ENCODE data around the gene CD200. TPM values are rescaled to one million over a fixed set of nuclear protein-coding genes. Genes with fewer than 3 reads are reported as not detected.
A peak's percentile ranks its signal among the peaks of the same experiment; 100 is the strongest.

The CD200 gene, protein sequence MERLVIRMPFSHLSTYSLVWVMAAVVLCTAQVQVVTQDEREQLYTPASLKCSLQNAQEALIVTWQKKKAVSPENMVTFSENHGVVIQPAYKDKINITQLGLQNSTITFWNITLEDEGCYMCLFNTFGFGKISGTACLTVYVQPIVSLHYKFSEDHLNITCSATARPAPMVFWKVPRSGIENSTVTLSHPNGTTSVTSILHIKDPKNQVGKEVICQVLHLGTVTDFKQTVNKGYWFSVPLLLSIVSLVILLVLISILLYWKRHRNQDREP
- polyA plus RNA-seq (2013, experiment 1 of 2) = 0.26 TPM
- 0.23 TPM for polyA plus RNA-seq (2013, experiment 2 of 2)

DNA sequence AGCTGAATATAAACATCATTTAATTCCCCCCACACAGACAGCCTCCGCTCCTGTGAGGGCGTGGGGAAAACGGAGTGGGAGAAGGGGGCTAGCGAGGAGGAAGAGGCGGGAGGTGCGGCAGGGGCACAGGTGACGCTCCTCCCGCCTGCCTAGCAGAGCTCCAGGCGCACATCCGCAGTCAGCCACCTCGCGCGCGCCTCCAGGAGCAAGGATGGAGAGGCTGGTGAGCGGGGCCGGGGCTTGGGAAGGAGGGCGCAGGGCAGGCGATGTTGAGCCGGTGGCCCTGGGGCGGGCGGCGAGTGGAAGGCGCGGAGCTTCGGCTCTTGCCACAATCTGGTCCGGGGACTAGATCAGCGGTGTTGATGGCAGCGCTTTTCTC lies at the start of gene CD200:
TSS of gene CD200 (plus strand) at position 155 of the 379 bp plus-strand sequence. CDS start at position 212, 57 bp downstream.
- H2AK5ac ChIP-seq (ENCODE audit: low read length, severe bottlenecking) = no peak within 1 kb of the TSS
- no peak within 1 kb of the TSS for H3K14ac ChIP-seq (ENCODE audit: low read length in 2 of 2)
- H4K91ac ChIP-seq (ENCODE audit: low read length) = no peak within 1 kb of the TSS
- 1% methylated on average over 28 of the region's 28 CpGs for WGBS
- H3K9ac ChIP-seq (ENCODE audit: low read length) = peak within 1 kb of the TSS; percentile 71
- H2BK5ac ChIP-seq (ENCODE audit: low read depth, low read length, poor library complexity, severe bottlenecking) = no peak within 1 kb of the TSS
- H2BK12ac ChIP-seq (ENCODE audit: low read length in 2 of 2) = no peak within 1 kb of the TSS
- no peaks in the 10 kb centered on the region for H3K9me3 ChIP-seq (ENCODE audit: control insufficient read depth, low read length)
- peaks cover 0 to 5% of the 10 kb centered on the region in 2 experiments for H3K27me3 ChIP-seq (ENCODE audit: control insufficient read depth in 1 of 2, insufficient read depth in 1 of 2, low read length in 2 of 2)
- DNase-seq = peak; percentile 32
- peaks cover 4% of the 10 kb centered on the region for H3K79me1 ChIP-seq (replicated peaks; ENCODE audit: low read length, poor library complexity, severe bottlenecking)
- H4K8ac ChIP-seq (ENCODE audit: low read length) = no peak within 1 kb of the TSS
- peak within 1 kb of the TSS; percentile 98 for H3K4me2 ChIP-seq (ENCODE audit: low read length, poor library complexity, severe bottlenecking)
- peak within 1 kb of the TSS; percentile 52 for H2BK15ac ChIP-seq (ENCODE audit: low read depth, poor library complexity, severe bottlenecking)
- H3K36me3 ChIP-seq (ENCODE audit: control insufficient read depth in 1 of 2, insufficient read depth in 2 of 2, low read depth in 1 of 2, low read length in 2 of 2) = no peaks in the 10 kb centered on the region
- no peak within 1 kb of the TSS for H2BK120ac ChIP-seq (ENCODE audit: low read depth, low read length)
- no peak within 1 kb of the TSS for H3K4ac ChIP-seq (ENCODE audit: low read depth in 1 of 2, low read length in 2 of 2)
- H3K4me3 ChIP-seq (ENCODE audit: insufficient read depth in 1 of 2, low read depth in 1 of 2, low read length in 2 of 2) = peak within 1 kb of the TSS; percentile 71 to 80
- peaks cover 1% of the 10 kb centered on the region for H3K4me1 ChIP-seq (ENCODE audit: control insufficient read depth, insufficient read depth, low read depth, low read length)
- no peak within 1 kb of the TSS for H3K18ac ChIP-seq (ENCODE audit: low read depth in 1 of 2, low read length in 2 of 2)
- peak within 1 kb of the TSS; percentile 91 for H2AFZ ChIP-seq (ENCODE audit: low read depth, low read length)
- H3K27ac ChIP-seq (ENCODE audit: low read length, poor library complexity, severe bottlenecking) = peak within 1 kb of the TSS; percentile 67
- no peak within 1 kb of the TSS for H3K23ac ChIP-seq (ENCODE audit: low read length in 2 of 2)

DNA sequence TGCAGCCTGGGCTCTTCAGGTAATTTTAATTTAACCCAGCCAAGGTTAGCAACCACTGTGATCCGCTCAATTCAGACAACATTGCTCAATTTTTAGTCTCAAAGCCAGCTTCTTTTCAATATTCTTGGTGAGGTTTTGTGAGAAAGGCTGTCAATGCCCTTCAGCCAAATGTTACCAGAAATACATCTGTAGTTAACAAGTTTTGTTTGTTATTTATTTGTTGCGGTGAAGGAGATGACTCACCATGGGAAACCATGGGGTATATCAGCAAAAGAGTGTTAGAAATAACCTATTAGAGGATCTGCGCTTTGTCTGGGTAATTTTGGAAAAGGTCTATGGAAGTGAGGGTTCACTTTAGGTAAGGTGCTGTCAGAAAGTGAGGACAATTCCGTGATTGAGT lies 43.9 kb upstream of the CD200 start:
- WGBS = 84% methylated on average over 3 of the region's 4 CpGs
- Histone ChIP-seq H2BK120ac (ENCODE audit: low read depth, low read length) (no peak overlapping the region), H3K23ac (ENCODE audit: low read length in 2 of 2) (no peak overlapping the region)

DNA sequence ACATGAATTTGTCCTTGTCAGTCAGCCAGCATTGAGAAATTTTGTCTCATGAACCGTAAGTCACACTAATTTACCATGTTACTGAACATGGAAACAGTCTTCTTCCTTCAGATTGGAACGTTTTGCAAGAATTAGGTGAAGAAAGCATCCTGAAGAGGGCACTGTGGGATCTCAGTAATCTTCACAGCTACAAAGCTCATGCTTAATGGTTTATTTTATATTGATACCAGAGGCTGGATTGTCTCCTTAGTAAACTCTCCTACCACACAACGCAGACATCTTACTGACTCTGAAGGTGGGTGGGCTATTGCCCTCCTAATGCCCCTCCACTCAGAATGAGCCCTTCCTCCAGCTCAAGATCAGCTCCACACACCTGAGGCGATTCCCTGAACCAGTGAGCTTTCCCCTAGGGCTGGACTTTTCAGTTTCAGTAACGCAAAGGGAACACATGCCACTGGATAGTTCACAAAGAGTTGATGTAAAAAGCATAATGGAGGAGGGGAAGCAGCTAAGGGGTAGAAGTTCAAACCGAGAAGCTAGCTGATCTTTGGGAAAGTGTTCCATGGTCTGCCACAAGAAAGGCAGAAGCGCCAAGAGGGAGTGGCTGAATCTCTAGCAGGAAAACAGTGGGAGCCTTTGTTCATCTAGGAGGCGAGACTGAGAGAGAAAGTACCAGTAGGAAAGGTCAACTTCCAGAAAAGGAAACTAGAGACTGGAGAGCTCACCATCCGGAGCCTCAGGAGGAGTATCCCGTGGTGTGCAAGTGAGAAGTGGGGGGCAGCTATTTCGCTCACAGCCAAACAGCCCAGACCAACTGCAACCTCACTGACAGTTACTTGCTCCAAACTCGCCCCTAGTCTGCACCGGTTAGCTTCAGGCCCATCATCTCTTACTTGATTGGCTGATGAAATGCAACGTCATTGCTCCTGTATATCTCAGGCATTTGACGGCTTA lies 39.3 kb upstream of the CD200 start, which contains the start of gene SLC9C1:
TSS of gene SLC9C1 (minus strand) at position 849 of the 954 bp plus-strand sequence. CDS start 7,425 bp downstream, outside the sequence.
- Histone ChIP-seq H2BK15ac (ENCODE audit: low read depth, poor library complexity, severe bottlenecking) (peak within 1 kb of the TSS; percentile 57), H3K4ac (ENCODE audit: low read depth in 1 of 2, low read length in 2 of 2) (no peak within 1 kb of the TSS), H2AK5ac (ENCODE audit: low read length, severe bottlenecking) (no peak within 1 kb of the TSS), H3K9ac (ENCODE audit: low read length) (peak within 1 kb of the TSS; percentile 81), H3K23ac (ENCODE audit: low read length in 2 of 2) (no peak within 1 kb of the TSS), H2BK120ac (ENCODE audit: low read depth, low read length) (no peak within 1 kb of the TSS), H2AFZ (ENCODE audit: low read depth, low read length) (peak within 1 kb of the TSS; percentile 31), H3K4me1 (ENCODE audit: control insufficient read depth, insufficient read depth, low read depth, low read length) (peaks cover 2% of the 10 kb centered on the region), H3K27ac (ENCODE audit: low read length, poor library complexity, severe bottlenecking) (no peak within 1 kb of the TSS), H3K27me3 (ENCODE audit: control insufficient read depth in 1 of 2, insufficient read depth in 1 of 2, low read length in 2 of 2) (no peaks in the 10 kb centered on the region), H4K91ac (ENCODE audit: low read length) (no peak within 1 kb of the TSS), H3K9me3 (ENCODE audit: control insufficient read depth, low read length) (no peaks in the 10 kb centered on the region), H2BK5ac (ENCODE audit: low read depth, low read length, poor library complexity, severe bottlenecking) (no peak within 1 kb of the TSS), H4K8ac (ENCODE audit: low read length) (peak within 1 kb of the TSS; percentile 47), H3K18ac (ENCODE audit: low read depth in 1 of 2, low read length in 2 of 2) (no peak within 1 kb of the TSS), H3K14ac (ENCODE audit: low read length in 2 of 2) (peak within 1 kb of the TSS in 1 of 2 experiments; percentile 46), H3K36me3 (ENCODE audit: control insufficient read depth in 1 of 2, insufficient read depth in 2 of 2, low read depth in 1 of 2, low read length in 2 of 2) (no peaks in the 10 kb centered on the region), H2BK12ac (ENCODE audit: low read length in 2 of 2) (no peak within 1 kb of the TSS), H3K4me2 (ENCODE audit: low read length, poor library complexity, severe bottlenecking) (peak within 1 kb of the TSS; percentile 74), H3K4me3 (ENCODE audit: insufficient read depth in 1 of 2, low read depth in 1 of 2, low read length in 2 of 2) (peak within 1 kb of the TSS; percentile 37 to 77), H3K79me1 (replicated peaks; ENCODE audit: low read length, poor library complexity, severe bottlenecking) (no peaks in the 10 kb centered on the region)
- WGBS = 66% methylated on average over 13 of the region's 15 CpGs
- DNase-seq = peak; percentile 77

More for the DNA sequence above, 43.9 kb upstream of the CD200 start:
- Histone ChIP-seq H3K4me2 (ENCODE audit: low read length, poor library complexity, severe bottlenecking) (no peak overlapping the region), H3K27ac (ENCODE audit: low read length, poor library complexity, severe bottlenecking) (no peak overlapping the region), H3K4ac (ENCODE audit: low read depth in 1 of 2, low read length in 2 of 2) (no peak overlapping the region), H3K36me3 (ENCODE audit: control insufficient read depth in 1 of 2, insufficient read depth in 2 of 2, low read depth in 1 of 2, low read length in 2 of 2) (no peaks in the 10 kb centered on the region), H3K27me3 (ENCODE audit: control insufficient read depth in 1 of 2, insufficient read depth in 1 of 2, low read length in 2 of 2) (no peaks in the 10 kb centered on the region), H2BK5ac (ENCODE audit: low read depth, low read length, poor library complexity, severe bottlenecking) (no peak overlapping the region), H2BK12ac (ENCODE audit: low read length in 2 of 2) (no peak overlapping the region), H3K4me1 (ENCODE audit: control insufficient read depth, insufficient read depth, low read depth, low read length) (peaks cover 2% of the 10 kb centered on the region), H3K9ac (ENCODE audit: low read length) (no peak overlapping the region), H3K18ac (ENCODE audit: low read depth in 1 of 2, low read length in 2 of 2) (no peak overlapping the region), H3K9me3 (ENCODE audit: control insufficient read depth, low read length) (no peaks in the 10 kb centered on the region), H3K4me3 (ENCODE audit: insufficient read depth in 1 of 2, low read depth in 1 of 2, low read length in 2 of 2) (no peak overlapping the region), H4K8ac (ENCODE audit: low read length) (no peak overlapping the region), H4K91ac (ENCODE audit: low read length) (no peak overlapping the region), H2AK5ac (ENCODE audit: low read length, severe bottlenecking) (no peak overlapping the region), H2AFZ (ENCODE audit: low read depth, low read length) (no peak overlapping the region), H2BK15ac (ENCODE audit: low read depth, poor library complexity, severe bottlenecking) (no peak overlapping the region), H3K79me1 (replicated peaks; ENCODE audit: low read length, poor library complexity, severe bottlenecking) (no peaks in the 10 kb centered on the region), H3K14ac (ENCODE audit: low read length in 2 of 2) (no peak overlapping the region)
- DNase-seq = no peak

DNA sequence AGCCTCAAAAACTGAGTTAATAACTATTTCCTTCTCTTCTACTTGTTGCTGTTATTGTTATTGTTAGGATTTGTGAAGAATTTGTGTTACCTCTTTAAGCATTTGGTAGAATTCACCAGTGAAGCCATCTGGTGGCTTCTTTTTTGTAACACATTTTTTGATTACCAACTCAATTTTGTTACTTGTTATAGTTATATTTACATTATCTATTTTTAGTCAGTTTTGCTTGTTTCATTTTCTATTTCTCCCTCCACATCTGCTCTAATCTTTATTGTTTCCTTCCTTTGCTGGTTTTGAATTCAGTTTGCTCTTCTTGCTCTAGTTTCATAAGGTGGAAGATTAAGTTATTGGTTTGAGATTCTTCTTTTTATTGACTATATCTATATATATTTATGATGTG lies 35.2 kb upstream of the CD200 start:
- Histone ChIP-seq H2BK5ac (ENCODE audit: low read depth, low read length, poor library complexity, severe bottlenecking) (no peak overlapping the region), H2BK120ac (ENCODE audit: low read depth, low read length) (no peak overlapping the region), H3K27ac (ENCODE audit: low read length, poor library complexity, severe bottlenecking) (no peak overlapping the region), H2BK12ac (ENCODE audit: low read length in 2 of 2) (no peak overlapping the region), H3K14ac (ENCODE audit: low read length in 2 of 2) (no peak overlapping the region), H2AFZ (ENCODE audit: low read depth, low read length) (no peak overlapping the region), H3K23ac (ENCODE audit: low read length in 2 of 2) (no peak overlapping the region), H4K91ac (ENCODE audit: low read length) (no peak overlapping the region), H3K9me3 (ENCODE audit: control insufficient read depth, low read length) (no peaks in the 10 kb centered on the region), H3K4me1 (ENCODE audit: control insufficient read depth, insufficient read depth, low read depth, low read length) (peaks cover 5% of the 10 kb centered on the region), H2BK15ac (ENCODE audit: low read depth, poor library complexity, severe bottlenecking) (no peak overlapping the region), H2AK5ac (ENCODE audit: low read length, severe bottlenecking) (no peak overlapping the region), H3K9ac (ENCODE audit: low read length) (no peak overlapping the region), H3K79me1 (replicated peaks; ENCODE audit: low read length, poor library complexity, severe bottlenecking) (no peaks in the 10 kb centered on the region), H3K27me3 (ENCODE audit: control insufficient read depth in 1 of 2, insufficient read depth in 1 of 2, low read length in 2 of 2) (no peaks in the 10 kb centered on the region), H3K36me3 (ENCODE audit: control insufficient read depth in 1 of 2, insufficient read depth in 2 of 2, low read depth in 1 of 2, low read length in 2 of 2) (no peaks in the 10 kb centered on the region), H4K8ac (ENCODE audit: low read length) (no peak overlapping the region), H3K18ac (ENCODE audit: low read depth in 1 of 2, low read length in 2 of 2) (no peak overlapping the region), H3K4me2 (ENCODE audit: low read length, poor library complexity, severe bottlenecking) (no peak overlapping the region), H3K4ac (ENCODE audit: low read depth in 1 of 2, low read length in 2 of 2) (no peak overlapping the region), H3K4me3 (ENCODE audit: insufficient read depth in 1 of 2, low read depth in 1 of 2, low read length in 2 of 2) (no peak overlapping the region)
- DNase-seq = peak; percentile 13

Measured in mesenchymal stem cell (in vitro differentiated cells and primary cell).